Right lobe of liver (tissue), 4 donors: Measurements from ENCODE around the gene ASPRV1.

Source experiments
- POLR2A ChIP-seq: fragments of 450-650 bp; IDR thresholded peaks from one replicate; pipeline ENCODE4 v1.6.1; 2017; ENCODE audit warnings: antibody characterized with exemption, mild to moderate bottlenecking
- TF ChIP-seq, protein P1 (sequence below), 4 donors: fragments of 200-600 bp in 3 of 4; fragments of 450-650 bp in 1 of 4; IDR thresholded peaks; one replicate each; pipeline versions ENCODE4 v1.5.1 to v1.8.0; 2016 to 2022; ENCODE audit warnings: antibody characterized with exemption in 4 of 4, mild to moderate bottlenecking in 2 of 4
- donor health status: DM: no; HTN: no; CAD: no.
- donor health status: DM: no; HTN: no; CAD: no.
- donor health status: DM: no; HTN: yes; CAD: no.

DNA sequence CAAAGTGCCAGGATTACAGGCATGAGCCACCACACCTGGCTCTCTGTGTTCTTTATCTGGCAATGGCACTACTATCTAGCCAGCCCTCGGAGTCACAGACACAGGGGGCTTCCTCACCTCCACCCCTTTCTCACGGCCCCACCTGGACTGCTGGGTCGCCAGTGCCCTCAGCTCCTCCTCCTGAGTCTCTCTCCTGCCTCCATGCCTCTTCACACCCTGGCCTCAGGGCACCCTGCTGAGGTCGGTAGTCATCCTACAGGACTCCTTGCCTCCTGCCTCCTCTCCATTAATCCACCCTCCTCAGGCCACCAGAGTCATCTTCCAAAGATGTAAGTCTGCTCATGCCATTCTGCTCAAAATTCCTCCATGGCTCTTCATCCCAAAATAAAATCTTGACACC lies 8.6 kb upstream of the ASPRV1 start:
- TF ChIP-seq, protein P1, sequence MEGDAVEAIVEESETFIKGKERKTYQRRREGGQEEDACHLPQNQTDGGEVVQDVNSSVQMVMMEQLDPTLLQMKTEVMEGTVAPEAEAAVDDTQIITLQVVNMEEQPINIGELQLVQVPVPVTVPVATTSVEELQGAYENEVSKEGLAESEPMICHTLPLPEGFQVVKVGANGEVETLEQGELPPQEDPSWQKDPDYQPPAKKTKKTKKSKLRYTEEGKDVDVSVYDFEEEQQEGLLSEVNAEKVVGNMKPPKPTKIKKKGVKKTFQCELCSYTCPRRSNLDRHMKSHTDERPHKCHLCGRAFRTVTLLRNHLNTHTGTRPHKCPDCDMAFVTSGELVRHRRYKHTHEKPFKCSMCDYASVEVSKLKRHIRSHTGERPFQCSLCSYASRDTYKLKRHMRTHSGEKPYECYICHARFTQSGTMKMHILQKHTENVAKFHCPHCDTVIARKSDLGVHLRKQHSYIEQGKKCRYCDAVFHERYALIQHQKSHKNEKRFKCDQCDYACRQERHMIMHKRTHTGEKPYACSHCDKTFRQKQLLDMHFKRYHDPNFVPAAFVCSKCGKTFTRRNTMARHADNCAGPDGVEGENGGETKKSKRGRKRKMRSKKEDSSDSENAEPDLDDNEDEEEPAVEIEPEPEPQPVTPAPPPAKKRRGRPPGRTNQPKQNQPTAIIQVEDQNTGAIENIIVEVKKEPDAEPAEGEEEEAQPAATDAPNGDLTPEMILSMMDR (IDR thresholded peaks at IDR 0.05) = no peak
- no peak for TF ChIP-seq POLR2A
